Stimulated activated CD8-positive, alpha-beta memory T cell treated with anti-CD3 and anti-CD28 coated beads, Interleukin-7, amount 100 ng/mL, for 48 hours (primary cell): ENCODE results near the gene DLGAP3.

Experiments
- DNase-seq, 2 donors: peaks; one replicate each; pipeline ENCODE4 v3.0.0-alpha.2; 2020; ENCODE audit warnings: low read depth in 1 of 2; ENCODE audit errors: extremely low read depth in 1 of 2

DLGAP3 gene

DNA sequence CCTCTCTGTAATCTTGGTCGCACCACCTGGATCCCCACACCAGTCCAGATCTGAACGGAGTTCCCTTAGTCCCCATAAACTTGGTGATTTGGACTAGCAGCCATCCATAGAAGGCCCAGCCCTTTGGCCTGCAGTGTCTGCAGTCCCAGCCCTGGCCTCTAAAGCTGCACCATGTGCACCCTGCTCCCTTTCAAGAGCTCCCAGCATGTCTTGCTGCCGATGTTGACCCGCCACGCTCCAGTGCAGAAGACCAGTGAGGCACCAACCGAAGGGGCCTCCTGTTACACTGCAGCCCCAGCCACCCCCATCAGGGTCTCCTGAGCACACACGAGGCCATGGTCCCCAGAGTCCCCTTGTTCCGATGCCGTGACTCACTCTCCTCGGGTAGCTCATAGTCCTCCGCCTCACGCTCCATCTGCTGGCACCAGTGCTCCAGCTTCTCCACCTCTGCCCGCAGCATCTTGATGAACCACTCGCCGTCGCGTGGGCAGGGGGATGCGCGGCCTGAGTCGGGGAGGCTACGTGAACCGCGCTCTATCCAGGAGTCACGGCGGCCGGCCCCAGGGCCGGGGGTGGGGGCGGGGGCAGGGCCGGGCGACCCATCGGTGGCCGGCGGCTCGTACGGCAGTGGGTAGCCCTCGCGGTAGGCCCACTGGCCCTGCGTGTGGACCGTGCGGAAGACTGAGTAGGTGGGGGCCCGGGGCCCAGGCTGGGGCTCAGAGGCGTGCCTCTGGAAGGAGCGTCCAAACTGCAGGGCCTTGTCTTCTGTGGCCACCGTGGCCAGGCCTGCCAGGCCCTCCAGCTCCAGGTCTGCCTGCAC lies 61.0 kb downstream of the DLGAP3 start:
- DNase-seq = no peak

DNA sequence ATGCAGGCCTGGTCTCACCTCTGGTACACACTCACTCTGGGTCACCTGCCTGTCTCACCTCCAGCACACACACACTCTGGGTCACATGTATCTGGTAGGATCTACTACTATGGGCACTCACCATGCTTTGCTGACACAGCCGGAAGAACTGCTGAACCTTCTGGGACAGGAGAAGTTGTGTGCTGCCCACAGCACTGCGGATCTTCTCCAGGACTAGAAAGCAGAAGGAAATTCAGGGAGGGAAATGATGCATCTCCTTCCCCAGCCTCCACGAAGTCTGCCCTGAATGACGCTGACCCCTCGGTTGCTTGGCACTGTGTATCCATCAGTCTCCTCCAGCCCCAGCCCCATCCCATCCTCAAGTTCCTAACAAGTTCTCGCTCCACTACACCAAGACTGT lies 62.0 kb downstream of the DLGAP3 start:
- no peak for DNase-seq

DNA sequence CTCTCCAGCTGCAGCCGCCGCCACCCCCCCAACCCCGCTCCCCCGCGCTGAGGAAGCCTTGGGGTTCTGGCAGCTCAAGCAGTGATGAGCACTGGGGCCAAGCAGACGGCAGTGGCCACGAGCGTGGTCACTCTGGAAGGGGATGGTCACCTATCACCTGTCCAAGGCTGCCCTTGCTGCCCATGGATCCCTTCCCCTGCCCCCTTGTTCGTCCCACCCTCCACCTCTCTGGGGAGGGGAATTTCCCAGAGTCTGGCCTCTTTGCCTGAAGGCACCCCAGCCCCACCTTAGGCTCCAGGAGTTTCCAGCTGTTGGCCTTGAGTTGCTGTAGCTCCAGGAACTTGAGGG lies 62.7 kb downstream of the DLGAP3 start:
- no peak for DNase-seq

DNA sequence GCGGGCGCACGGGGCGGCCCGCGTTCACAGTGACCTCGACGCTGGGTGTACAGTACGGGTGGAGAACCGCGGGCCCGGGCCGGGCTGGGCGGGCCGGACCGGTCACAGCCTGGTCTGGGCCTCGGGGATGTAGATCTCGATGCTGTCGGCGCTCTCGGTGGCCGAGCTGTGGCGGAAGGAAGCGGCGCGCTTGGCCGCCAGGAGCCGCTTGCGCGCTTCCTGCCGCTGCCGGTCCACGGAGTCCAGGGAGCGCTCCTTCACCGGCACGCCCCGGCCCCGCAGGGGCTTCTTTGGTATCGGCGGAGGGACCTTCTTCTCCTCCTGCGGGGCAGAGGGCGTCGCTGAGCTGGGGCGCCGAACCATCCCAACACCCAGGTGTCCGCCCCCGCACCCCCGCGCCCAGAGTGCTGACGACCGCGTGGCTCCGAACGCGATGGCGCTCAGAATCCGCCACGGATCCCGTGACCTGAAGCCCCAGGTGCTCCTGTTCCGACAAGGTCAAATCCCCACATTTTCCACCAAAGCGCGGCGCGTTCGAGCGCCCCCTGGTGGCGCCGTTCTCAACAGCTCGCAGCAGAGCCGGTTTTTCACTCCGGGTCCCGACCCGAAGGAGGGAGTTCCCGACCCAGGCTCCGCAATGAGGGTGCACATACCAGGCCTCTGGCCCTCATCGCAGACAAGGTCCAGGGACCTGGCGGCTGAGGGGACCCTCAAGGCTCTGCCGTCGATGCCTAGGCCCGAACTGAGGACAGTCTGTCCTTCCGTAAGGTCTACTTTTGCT lies 63.3 kb downstream of the DLGAP3 start:
- peak; percentile 81 for DNase-seq

DNA sequence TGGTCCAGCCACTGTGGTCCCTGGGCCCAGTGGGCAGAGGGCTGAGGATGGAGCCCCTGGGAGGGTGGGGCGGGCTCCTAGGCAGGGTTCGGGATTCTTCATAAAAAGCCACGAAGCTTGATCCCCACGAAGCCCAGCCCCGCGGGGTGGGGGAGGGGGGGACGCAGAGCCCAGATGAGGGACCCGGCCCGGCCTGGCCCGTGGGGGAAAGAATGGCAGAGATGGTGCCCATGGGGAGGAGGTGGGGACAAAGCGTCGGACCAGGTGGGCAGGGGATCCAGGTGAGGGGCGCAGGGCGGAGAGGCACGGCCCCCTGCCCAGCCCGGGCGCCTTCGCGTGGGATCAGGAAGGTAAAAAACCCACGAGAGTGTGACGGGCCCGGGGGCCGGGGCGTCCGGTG lies 63.9 kb downstream of the DLGAP3 start:
- DNase-seq = no peak

DNA sequence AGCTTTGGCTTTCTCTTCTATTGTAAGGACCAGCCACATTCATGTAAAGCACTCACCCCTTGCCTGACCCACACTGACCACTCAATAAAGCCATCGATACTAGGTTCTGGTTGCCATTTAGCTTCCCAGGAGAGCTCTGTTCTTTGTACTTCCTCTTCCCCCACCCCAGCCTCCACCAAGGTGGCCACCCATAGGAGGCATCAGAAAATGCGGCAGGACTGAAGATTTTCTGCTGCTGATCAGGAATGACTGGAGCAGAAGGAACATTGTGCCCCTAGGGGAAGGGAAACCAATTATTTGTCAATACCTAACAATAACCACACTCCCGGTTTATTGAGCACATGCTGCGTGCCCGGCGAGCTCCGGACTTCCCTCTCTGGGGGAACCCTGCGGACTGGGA lies 64.7 kb downstream of the DLGAP3 start:
- no peak for DNase-seq

DNA sequence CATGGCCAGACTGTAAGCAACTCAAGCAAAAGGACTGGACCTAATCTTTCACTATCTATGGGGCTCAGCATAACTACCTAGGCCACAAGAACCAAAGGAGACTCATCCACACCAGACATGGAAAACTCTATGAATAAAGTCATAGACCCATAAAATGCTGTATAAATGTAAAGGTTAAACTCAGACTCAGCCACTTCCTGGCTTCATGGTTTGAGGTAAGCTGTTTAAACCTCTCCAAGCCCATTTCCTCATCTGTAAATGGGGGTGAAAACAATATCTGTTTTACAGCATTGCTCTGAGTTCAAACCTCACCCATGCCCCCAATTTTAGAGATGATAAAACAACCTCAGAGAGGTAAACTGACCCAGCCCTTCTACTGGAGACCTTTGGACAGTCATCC lies 65.9 kb downstream of the DLGAP3 start:
- DNase-seq = no peak

DNA sequence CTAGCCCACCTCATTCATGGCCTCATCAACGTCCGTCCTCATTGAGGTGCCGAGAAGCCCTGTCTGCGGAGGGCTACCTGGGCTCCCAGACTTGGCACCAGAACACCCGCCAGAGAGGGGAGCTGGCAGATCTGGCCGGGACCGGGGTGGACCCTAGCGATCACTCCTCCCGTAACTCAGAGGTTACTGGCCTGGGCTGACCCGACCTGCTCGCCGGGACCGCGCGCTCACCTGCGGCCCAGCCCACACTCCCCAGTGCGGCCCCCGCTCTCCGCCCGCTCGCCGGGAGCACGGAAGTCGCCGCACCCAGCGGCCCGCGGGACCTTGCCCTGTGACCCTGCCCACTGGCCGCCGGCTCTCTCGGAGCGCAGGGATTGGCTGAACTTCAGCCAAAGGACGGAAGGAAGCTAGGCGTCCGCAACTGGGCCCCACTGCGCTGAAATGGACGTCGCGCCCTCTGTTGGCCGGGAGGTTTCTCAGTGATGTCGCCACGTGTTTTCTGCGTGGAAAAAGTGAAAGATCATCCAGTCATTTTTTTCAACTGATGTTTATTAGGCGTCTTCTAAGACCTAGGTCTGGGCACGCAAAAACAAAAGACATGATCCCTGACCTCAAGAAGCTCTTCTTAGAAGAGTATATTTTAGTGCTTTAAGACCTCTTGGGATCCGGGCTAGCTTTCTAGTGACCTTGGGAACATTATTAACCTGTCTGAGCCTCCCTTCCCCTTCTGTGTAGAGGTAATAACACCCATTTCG lies 69.8 kb downstream of the DLGAP3 start, which contains the start of gene SMIM12:
SMIM12 (minus strand) TSS at position 304 of the 755 bp plus-strand sequence. CDS start 3,772 bp downstream, outside the sequence.
- DNase-seq = peak; percentile 89 to 94

DNA sequence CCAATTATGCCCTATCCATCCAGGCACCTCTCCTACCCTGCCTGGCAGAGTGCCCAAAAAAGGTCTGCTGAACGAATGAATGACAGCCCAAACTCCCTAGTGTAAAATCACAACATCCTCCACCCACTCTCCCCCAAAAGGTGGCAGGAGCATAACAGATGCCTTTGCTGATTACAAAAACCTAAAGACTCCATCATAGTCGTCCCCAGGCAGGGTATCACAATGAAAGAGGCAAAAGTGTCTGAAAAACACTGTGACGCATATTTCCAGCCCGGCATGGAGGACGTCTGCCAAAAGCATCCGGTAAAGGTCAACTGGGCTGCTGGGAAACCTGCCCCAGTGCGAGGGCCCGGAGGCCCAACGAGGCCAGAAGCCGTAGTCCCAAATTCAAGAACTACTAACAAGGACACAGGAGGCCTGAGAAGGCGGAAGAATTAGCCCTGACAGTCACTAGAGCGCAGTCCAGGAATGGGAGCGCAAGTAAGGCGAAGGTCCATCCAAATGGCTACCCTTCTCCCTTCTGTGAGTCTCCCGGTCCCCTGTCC lies 70.5 kb downstream of the DLGAP3 start:
- DNase-seq = no peak

DNA sequence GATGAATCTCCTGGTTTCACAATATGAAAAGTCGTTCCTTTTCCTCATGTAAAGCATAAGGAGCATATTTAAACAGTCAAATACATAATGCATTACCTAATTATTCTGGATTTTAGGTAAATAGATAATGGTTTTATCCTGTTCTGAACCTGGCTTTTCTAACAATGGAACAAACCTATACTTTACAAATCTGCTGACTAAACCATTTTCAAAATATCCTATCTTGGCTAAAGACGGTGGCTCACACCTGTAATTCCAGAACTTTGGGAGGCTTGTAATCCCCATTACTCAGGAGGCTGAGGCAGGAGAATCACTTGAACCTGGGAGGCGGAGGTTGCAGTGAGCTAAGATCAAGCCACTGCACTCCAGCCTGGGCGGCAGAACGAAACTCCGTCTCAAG lies 72.8 kb downstream of the DLGAP3 start:
- DNase-seq = no peak

DNA sequence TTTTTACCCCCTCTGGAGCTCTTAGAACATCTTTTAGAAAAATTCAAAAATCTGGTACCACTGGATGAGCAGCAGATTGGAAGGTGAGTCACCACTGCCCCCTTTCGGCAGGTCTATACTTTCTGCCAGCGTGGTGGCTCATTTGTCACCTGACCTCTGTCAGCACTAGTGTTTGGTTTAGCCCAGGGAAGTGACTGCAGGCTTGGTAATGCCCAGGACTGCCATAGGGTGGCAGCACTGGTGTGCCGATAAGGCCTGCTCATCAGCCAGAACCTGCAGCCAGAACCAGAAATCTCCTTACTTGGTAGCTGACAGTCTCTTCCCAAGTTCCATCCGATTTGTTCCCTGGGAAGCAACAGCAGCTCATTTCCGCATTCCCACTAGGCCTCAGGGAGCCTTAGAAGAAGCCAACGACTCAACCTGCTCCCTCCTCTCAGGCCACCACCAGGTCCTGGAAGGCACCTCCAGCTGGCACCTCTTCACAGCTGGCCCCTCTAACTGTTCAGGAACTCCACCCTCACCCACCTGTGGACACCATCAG lies 76.7 kb downstream of the DLGAP3 start:
- peak; percentile 69 to 85 for DNase-seq

DNA sequence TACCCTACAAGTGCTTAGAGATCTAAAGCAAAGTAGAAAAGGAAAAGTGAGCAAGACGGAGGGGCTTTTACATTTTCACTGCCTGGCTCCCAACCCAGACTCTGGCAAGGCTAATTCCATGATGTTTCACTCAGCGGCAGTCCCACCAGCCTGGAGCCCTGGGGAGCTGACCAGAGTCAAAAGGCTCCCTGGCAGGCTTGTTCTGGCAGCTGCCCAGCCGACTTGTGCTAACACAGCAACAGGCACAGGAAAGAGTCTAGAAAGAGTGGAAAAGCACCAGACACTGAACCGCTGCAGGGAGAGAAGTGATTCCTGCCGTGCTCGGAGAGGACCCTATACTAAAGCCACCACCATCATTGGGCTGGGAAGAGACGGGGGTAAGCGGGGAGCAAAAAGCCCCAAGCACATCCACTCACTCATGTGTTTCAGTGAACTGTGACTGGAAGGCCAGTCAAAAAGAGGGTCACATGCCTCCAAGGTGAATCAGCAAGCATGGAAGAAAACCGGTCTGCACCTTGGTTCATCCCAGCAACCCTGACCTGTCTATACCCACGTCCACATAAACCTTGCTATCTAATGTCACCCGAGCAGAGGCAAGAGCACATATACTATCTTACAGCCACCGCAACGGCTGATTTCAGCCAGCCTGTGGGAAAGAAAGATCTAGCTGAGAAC lies 77.9 kb downstream of the DLGAP3 start:
- no peak for DNase-seq

DNA sequence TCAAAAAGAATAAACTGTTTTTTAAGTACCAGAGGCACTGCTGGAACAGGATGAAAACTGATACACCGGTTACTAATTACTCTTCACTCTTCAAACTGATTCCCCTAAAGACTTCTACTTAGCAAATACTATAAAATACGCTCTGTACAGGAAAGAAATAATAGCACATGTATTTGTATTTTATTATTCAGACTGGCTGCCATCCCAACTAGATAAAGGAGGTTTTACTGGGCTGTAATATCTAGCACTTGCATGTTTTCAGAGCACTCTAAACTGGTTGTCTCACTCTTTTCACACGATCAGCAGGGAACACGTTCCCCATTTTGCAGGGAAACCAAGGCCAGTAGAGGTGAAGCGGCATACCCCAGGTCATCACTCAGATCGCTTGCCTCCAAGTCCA lies 79.1 kb downstream of the DLGAP3 start:
- DNase-seq = no peak

DNA sequence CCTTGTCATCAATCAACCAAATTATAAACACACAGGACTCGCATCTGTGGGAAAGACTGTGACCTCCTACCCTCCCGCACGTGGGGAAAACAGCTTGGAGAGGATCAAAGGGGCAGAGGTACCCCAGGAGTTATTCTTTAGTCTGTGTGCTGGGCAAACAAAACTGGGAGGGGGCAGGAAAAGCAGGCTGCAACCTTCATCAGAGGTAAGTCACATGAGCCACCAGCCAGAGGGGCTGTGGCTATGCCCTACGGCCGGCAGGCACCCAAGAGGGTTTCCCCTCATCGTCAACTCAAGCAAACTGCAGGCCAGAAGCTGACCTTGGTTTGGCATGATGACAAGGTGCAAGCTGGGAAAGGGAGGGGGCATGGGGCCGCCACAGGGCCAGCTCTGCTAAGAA lies 82.4 kb downstream of the DLGAP3 start:
- DNase-seq = no peak

DNA sequence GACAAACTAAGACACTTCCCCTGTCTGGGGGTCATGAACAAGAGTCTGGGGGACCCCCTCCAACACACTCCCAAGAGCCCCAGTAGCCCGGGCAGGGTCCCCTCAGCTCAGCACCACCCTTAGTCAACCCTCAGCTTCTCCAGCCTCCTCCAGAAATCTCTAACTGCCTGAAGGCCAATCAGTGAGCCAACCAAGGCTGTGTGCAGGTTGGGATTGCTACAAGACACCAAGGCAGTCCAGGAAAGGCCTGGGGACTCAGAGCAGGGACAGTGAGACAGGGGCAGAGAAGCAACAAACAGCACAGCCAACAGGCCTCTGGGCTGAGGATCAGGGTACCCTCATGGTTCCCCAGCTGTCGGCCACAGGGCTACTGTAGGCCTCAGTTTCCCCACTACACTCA lies 83.2 kb downstream of the DLGAP3 start:
- DNase-seq = no peak

DNA sequence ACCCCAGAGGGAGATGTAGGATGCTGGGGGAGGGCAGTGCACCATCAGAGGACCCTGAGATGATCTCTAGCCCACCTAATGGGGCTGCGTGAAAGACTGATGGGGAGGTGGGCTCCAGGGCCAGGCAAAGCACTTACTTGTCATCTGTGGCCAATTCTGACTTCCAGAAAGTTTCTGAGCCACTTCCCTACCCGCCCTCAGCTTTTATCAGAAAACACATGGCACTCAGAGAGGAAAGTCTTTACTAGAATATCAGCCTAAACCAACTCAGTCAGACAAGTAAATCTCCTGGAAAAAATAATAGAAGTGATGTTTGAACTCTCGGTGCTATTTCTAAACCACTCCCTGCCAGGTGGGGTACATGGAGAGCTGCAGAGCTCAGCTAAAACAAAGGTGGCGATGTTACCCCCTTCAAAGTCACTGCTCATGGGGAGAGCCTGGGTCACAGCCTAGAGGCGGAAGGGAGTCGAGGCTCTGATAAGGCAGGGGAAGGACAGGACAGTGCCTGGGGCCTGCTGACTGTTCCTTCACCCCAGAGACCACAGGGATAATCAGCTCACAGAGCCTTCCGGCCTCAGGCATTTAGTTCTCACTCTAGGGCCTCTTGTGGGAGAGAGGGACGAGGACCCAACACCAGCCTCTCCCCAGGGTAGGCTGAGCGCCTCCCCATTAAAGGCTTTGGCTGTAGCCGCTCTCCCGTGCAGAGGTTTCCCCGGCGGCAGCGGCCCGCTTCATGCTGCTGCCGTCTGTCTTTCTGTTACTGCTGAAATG lies 84.1 kb downstream of the DLGAP3 start:
- DNase-seq = no peak

DNA sequence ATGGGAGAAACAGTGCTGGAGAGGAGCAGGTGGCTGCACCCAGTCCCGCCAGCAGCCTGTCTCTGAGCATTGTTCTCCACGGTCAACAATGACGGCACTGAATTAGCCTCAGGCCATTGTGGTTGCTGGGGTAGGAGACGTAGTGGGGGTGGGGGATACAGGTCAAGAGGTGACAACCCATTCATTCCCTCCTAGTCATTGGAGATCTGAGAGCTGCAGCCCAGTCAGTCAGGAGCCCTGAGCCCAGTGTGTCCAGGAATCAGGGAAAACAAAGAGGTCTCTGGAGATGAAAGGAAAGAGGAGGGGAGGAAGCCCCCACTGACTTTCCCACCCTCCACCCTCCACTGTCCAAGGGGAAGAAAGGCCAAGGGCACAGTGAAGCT lies 85.2 kb downstream of the DLGAP3 start:
- no peak for DNase-seq

DNA sequence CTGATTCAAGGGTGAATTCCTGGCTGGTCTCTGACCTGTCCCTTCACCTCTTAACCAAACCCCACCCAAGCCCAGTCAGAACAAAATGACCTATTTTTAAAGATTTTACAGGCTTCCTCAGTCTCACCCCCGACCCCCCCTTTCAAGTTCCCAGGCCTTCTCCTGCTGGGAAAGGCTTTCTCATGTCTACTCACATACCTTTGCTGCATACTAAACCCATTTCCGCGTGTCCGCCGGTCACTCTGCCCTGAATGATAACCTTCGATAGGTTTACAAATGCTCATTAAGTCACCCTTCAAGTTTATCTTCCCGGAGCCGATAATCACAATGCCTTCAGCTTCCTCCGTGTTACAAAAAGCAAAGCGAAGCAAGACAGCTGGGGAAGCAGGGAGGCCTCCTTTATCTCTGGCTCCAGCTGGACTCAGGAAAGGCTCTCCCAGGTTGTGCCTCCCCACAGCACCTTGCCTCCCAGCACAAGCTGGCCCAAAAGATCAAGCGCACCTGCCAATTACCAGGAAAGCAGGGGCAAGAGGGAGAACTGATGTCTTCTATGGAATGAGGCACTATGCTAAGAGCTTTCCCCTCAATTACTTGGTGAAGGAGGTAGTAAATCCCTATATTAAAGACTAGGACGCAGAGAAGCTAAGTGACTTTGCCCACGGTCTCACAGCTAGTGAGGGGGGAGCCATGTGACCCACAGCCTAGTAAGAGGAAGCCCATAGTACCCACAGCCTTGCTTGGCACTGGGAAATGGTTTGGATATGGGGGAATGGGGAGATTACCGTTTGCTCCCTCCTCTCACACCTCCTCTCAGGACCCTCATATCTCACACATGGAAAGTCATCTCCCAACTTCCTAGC lies 85.8 kb downstream of the DLGAP3 start:
- DNase-seq = no peak

DNA sequence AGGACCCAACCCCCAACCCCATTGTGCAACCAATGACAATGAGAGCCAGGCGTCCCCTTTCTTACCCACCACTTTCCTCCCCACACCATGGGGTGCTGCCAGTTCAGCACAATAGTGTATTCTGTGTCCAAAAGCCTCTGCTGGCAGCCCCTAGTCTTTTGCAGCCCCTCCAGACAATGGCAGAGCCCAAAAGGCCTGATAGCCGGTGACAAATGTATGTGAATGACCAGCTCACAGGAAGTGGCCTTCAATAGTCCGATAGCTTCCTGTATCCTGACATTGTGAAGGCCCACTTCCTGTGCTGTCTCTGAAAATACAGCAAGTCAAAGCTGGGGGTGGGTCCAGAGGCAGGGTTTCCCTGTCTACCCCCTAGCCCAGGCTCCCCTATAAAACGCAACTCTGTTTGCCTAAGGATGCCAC lies 86.5 kb downstream of the DLGAP3 start:
- DNase-seq = no peak
